Activated naive CD8-positive, alpha-beta T cell treated with anti-CD3 and anti-CD28 coated beads, Interleukin-2, amount 10 ng/mL, durations not matched to agents 7 days and 5 days (primary cell): ENCODE measurements around the gene VIL1. TPM values are rescaled to one million over a fixed set of nuclear protein-coding genes. Genes with fewer than 3 reads are reported as not detected.

Experiments
- ATAC-seq: fragments of 150-1000 bp; cut with Tn5 transposase; one replicate; pipeline ENCODE4 v1.10.0; 2021; ENCODE audit warnings: low read depth, moderate library complexity
- POLR2A ChIA-PET: fragments of 350-600 bp; sonication (Branson Sonifier 250); formaldehyde crosslinking; loops from one replicate; lab custom pipeline; 2021; ENCODE audit warnings: antibody characterized with exemption; lab: Charles Lee
- DNase-seq: peaks from one replicate; pipeline ENCODE4 v3.0.0; 2021
- H3K27ac Mint-ChIP-seq: one replicate; pipeline ENCODE4 v1.8.0; 2022; ENCODE audit warnings: mild to moderate bottlenecking, mixed read lengths
- H3K27me3 Mint-ChIP-seq: one replicate; pipeline ENCODE4 v1.8.0; 2022; ENCODE audit warnings: mild to moderate bottlenecking, moderate library complexity, mixed read lengths
- H3K36me3 Mint-ChIP-seq: one replicate; pipeline ENCODE4 v1.8.0; 2021; ENCODE audit warnings: mild to moderate bottlenecking, mixed read lengths
- H3K4me1 Mint-ChIP-seq: one replicate; pipeline ENCODE4 v1.8.0; 2021; ENCODE audit warnings: mixed read lengths
- H3K4me3 Mint-ChIP-seq: one replicate; pipeline ENCODE4 v1.8.0; 2022; ENCODE audit warnings: mild to moderate bottlenecking, moderate library complexity, mixed read lengths
- H3K9me3 Mint-ChIP-seq: one replicate; pipeline ENCODE4 v1.8.0; 2021; ENCODE audit warnings: mixed read lengths
- total RNA-seq, 2 experiments: library from RNA; stranded (reverse); gene quantifications; one replicate each; pipeline ENCODE4 v1.2.3, GENCODE V29; 2021

Gene VIL1
- not detected for total RNA-seq

DNA sequence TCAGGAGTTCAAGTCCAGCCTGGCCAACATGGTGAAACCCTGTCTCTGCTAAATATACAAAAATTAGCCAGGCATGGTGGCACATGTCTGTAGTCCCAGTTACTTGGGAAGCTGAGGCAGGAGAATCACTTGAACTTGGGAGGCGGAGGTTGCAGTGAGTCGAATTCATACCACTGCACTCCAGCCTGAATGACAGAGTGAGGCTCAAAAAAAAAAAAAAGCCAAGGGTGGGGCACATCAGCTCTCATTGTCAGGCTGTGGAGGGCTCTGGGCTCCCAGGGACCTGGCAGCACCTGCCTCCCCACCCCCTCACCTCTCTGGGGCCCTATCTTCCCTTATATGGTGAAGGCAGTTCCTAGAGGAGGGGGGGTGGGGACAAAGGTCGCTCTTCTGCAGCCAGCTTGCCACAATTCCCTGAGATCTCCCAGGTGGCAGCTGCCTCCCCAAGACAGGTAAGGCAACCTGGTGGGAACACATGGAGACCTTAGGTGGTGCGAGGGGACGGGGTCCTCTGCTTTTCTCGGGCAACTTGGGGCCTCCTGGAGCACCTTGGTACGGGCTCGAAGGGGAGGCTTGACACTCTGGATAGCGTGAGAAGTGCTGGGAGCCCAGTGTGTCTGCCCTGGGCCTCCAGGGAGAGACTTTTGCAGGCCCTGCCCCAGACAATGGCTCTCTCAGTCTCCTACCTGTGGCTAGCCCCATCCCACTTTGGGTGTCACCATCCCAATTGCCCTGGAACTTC lies at the start of gene VIL1:
VIL1 (plus strand) TSS at position 407 of the 742 bp plus-strand sequence. CDS start 4,656 bp downstream, outside the sequence.
- POLR2A ChIA-PET: no interaction called here
- Mint-ChIP-seq H3K4me1 (no peaks in the 10 kb centered on the region), H3K4me3 (no peak within 1 kb of the TSS), H3K36me3 (no peaks in the 10 kb centered on the region), H3K9me3 (no peaks in the 10 kb centered on the region), H3K27ac (no peak within 1 kb of the TSS), H3K27me3 (no peaks in the 10 kb centered on the region)
- DNase-seq (no peak), ATAC-seq (no peak)

DNA sequence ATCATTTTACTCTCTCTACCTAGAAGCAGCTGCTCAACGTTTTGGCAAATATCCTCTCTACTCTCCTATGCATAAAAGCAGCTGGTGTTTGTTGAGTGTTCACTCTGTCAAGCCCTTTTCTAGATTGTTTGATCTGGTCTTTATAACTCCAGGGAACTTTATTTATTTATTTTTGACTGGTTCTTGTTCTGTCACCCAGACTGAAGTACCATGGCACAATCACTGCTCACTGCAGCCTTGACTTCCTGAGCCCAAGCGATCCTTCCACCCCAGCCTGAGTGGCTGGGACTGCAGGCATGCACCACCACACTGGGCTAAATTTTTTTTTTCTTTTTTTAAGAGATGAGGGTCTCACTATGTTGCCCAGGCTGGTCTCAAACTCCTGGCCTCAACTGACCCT lies 49.6 kb upstream of the VIL1 start:
- Mint-ChIP-seq H3K9me3 (no peaks in the 10 kb centered on the region), H3K36me3 (no peaks in the 10 kb centered on the region), H3K4me3 (no peak overlapping the region), H3K4me1 (peaks cover 18% of the 10 kb centered on the region), H3K27me3 (peaks cover 10% of the 10 kb centered on the region), H3K27ac (no peak overlapping the region)
- POLR2A ChIA-PET: no interaction called here
- DNase-seq: no peak
- no peak for ATAC-seq

DNA sequence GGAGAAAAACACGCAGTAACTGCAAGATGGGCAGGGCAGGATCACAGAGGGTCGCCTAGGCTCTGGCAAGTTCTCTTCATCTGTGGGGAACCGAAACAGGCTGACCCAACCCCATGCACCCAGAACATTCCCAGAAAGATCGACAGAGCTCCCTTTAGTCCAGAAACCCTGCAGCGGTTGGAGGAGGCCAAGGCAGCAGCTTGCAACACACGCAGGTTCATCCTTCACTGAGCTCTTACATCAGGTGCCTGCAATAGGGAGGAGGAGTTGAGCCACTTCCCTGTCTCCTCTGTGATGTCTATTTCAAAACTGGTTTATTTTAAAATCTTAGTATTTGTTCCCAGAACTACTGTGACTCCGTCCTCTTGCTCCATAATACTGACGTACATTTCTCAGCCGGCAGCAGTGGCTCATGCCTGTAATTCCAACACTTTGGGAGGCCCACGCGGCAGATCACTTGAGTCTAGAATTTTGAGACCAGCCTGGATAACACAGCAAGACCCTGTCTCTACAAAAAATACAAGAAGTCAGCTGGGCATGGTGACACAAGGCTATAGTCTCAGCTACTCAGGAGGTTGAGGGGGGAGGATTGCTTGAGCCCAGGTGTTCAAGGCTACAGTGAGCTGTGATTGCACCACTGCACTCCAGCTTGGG lies 48.4 kb upstream of the VIL1 start:
- ATAC-seq (no peak), DNase-seq (no peak)
- H3K27ac Mint-ChIP-seq: no peak overlapping the region
- no peaks in the 10 kb centered on the region for H3K9me3 Mint-ChIP-seq
- H3K4me1 Mint-ChIP-seq: peaks cover 16% of the 10 kb centered on the region
- H3K27me3 Mint-ChIP-seq: peaks cover 10% of the 10 kb centered on the region
- H3K4me3 Mint-ChIP-seq: no peak overlapping the region
- POLR2A ChIA-PET: no interaction called here
- H3K36me3 Mint-ChIP-seq: no peaks in the 10 kb centered on the region

DNA sequence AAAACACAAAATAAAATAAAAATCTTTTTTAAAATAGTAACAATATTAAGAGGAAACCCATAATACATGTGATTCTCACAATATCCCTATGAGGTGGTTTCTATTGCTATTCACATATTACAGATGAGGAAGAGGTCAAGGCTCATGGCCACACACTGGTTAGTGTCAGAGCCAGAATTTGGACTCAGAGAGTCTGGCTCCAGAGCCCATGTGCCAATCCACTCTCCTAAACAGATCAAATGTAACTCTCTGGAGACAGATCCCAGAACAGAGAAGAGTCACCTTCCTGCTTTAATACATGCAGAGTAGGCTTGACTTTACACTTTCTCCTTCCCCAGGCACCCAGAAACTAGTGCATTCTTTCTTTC lies 47.0 kb upstream of the VIL1 start:
- H3K27me3 Mint-ChIP-seq: peaks cover 10% of the 10 kb centered on the region
- no peak overlapping the region for H3K4me3 Mint-ChIP-seq
- H3K36me3 Mint-ChIP-seq: no peaks in the 10 kb centered on the region
- POLR2A ChIA-PET: no interaction called here
- ATAC-seq (no peak), DNase-seq (no peak)
- H3K9me3 Mint-ChIP-seq: no peaks in the 10 kb centered on the region
- H3K4me1 Mint-ChIP-seq: peaks cover 8% of the 10 kb centered on the region
- H3K27ac Mint-ChIP-seq: no peak overlapping the region

DNA sequence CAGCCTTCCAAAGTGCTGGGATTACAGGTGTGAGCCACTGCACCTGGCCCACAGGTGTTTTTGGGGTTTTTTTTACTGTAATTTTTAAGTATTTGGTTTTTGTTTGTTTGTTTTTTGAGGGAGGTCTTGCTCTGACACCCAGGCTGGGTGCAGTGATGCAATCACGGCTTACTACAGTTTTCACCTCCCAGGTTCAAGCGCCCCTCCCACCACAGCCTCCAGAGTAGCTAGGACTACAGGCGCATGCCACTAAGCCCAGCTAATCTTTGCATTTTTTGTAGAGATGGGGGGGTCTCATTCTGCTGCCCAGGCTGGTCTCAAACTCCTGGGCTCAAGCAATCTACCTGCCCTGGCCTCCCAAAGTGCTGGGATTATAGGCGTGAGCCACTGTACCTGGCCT lies 44.1 kb upstream of the VIL1 start:
- no peak for DNase-seq
- ATAC-seq: no peak
- H3K36me3 Mint-ChIP-seq: no peaks in the 10 kb centered on the region
- H3K27me3 Mint-ChIP-seq: peaks cover 6% of the 10 kb centered on the region
- POLR2A ChIA-PET: no interaction called here
- H3K4me3 Mint-ChIP-seq: no peak overlapping the region
- no peaks in the 10 kb centered on the region for H3K9me3 Mint-ChIP-seq
- H3K27ac Mint-ChIP-seq: no peak overlapping the region
- no peaks in the 10 kb centered on the region for H3K4me1 Mint-ChIP-seq

DNA sequence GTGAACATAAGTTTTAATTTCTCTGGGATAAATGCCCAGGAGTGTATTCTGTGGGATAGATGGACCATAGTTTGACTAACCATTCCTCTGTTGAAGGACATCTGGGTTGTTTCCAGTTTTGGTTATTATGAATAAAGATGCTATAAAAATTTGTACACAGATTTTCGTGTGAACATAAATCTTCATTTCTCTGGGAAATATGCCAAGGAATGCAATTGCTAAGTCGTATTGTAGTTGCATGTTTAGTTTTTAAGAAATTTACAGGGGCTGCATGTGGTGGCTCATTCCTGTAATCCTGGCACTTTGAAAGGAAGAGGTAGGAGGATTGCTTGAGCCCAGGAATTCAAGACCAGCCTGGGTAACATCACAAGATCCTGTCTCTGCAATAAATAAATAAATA lies 43.7 kb upstream of the VIL1 start:
- Mint-ChIP-seq H3K36me3 (no peaks in the 10 kb centered on the region), H3K4me3 (no peak overlapping the region), H3K4me1 (no peaks in the 10 kb centered on the region), H3K9me3 (no peaks in the 10 kb centered on the region), H3K27me3 (peaks cover 6% of the 10 kb centered on the region), H3K27ac (no peak overlapping the region)
- no peak for DNase-seq
- no peak for ATAC-seq
- POLR2A ChIA-PET: no interaction called here

DNA sequence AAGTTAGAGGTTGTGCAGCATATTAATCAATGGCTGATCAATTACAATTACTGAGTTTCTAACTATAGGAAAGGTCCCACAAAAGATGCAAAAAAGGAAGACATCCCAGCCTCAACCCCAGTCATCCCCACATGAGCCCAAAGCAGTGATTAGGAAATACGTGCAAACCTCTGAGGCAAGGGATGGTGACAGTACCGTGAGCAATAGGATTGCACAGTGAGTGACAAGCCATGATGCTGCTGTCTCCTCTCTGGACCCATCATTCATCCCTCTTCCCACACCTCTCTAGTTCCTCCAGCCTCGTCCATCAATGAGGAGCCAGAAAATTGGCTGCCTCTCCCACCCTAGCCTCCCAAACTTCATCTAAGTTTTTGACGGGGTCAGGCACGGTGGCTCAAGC lies 40.9 kb upstream of the VIL1 start:
- H3K27ac Mint-ChIP-seq: no peak overlapping the region
- H3K4me3 Mint-ChIP-seq: no peak overlapping the region
- H3K36me3 Mint-ChIP-seq: no peaks in the 10 kb centered on the region
- H3K9me3 Mint-ChIP-seq: no peaks in the 10 kb centered on the region
- peaks cover 6% of the 10 kb centered on the region for H3K27me3 Mint-ChIP-seq
- no peaks in the 10 kb centered on the region for H3K4me1 Mint-ChIP-seq
- POLR2A ChIA-PET: no interaction called here
- ATAC-seq (no peak), DNase-seq (no peak)

DNA sequence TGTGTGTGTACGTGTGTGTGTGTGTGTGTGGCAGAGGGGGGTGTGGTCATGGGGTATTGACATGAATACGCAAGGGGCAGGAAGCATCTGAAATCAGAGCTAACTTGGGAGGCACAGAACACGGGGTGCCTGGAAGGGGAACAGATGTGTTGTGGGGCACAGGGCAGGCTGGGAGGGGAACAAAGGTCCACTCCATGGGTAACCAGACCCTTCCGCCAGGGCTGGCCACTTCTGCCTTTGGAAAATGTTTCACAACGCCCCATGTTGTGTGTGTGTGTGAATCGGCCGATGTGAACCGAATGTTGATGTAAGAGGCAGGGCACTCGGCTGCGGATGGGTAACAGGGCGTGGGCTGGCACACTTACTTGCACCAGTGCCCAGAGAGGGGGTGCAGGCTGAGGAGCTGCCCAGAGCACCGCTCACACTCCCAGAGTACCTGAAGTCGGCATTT lies 37.0 kb upstream of the VIL1 start, which contains the start of gene SLC11A1:
SLC11A1 (plus strand) TSS at position 358 of the 451 bp plus-strand sequence. CDS start 96 bp downstream, outside the sequence.
- Mint-ChIP-seq H3K9me3 (no peaks in the 10 kb centered on the region), H3K27ac (no peak within 1 kb of the TSS), H3K4me3 (no peak within 1 kb of the TSS), H3K36me3 (no peaks in the 10 kb centered on the region), H3K27me3 (peaks cover 6% of the 10 kb centered on the region), H3K4me1 (no peaks in the 10 kb centered on the region)
- DNase-seq (no peak), ATAC-seq (no peak)
- POLR2A ChIA-PET: no interaction called here

DNA sequence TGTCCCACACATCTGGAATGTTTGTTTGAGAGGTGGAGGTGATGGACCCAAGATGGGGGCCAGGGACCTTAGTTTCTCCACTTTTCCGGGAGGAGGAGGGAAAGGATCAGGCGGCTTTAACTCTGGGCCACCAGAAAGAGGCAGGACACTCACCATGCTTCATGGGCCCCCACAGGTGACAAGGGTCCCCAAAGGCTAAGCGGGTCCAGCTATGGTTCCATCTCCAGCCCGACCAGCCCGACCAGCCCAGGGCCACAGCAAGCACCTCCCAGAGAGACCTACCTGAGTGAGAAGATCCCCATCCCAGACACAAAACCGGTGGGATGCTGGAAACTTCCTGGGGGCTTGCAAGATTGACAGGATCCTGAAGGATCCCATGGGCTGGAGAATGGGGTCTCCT lies 36.1 kb upstream of the VIL1 start:
- no peaks in the 10 kb centered on the region for H3K9me3 Mint-ChIP-seq
- no peak overlapping the region for H3K27ac Mint-ChIP-seq
- H3K4me1 Mint-ChIP-seq: peaks cover 6% of the 10 kb centered on the region
- POLR2A ChIA-PET: no interaction called here
- DNase-seq: no peak
- no peaks in the 10 kb centered on the region for H3K36me3 Mint-ChIP-seq
- peaks cover 8% of the 10 kb centered on the region for H3K27me3 Mint-ChIP-seq
- no peak overlapping the region for H3K4me3 Mint-ChIP-seq
- ATAC-seq: no peak

DNA sequence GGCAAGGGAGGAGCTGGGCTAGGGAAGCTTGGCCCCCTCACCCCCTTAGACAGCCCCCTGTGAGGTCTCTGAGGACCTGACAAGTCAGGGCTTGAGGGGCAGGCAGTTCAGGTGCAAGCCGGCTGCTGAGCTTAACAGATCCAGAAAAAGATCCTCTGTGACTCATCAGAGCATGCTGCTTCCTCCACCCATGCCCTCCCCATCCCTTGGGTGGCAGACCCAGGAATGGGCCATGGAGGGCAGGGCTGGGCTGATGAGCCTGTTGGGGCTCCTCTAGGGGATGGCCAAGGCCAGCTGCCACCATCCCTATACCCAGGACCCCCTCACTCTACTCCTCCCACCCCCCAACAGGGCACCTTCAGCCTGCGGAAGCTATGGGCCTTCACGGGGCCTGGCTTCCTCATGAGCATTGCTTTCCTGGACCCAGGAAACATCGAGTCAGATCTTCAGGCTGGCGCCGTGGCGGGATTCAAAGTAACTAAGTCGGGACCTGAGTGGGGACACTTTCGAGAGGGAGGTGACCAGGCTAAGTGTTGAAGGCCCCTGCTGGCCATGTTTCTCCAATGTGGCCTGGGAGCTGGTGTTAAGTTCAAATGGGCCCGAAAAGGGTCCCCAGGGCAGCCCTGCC lies 34.9 kb upstream of the VIL1 start:
- no peak overlapping the region for H3K4me3 Mint-ChIP-seq
- POLR2A ChIA-PET: interaction anchor here (0.8 kb wide), 1 partner anchor 97 kb away, joined by 3 read pairs; no protein-coding TSS in a partner anchor

DNA sequence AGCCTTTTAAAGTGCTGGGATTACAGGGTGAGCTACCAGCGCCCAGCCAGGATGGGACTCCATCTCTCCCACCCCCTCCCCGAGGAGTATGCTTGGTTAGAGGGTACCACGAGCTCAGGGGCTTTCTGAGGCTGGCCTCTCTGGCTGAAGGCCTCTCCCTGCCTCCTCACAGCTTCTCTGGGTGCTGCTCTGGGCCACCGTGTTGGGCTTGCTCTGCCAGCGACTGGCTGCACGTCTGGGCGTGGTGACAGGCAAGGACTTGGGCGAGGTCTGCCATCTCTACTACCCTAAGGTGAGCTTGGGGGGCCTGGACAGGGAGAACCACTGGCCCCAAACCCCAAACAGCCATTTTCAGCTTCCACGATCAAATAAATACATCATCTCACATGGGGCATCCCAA lies 33.9 kb upstream of the VIL1 start:
- no peaks in the 10 kb centered on the region for H3K9me3 Mint-ChIP-seq
- POLR2A ChIA-PET: no interaction called here

More for the DNA sequence above, 34.9 kb upstream of the VIL1 start:
- H3K9me3 Mint-ChIP-seq: no peaks in the 10 kb centered on the region
- DNase-seq (no peak), ATAC-seq (no peak)
- no peak overlapping the region for H3K27ac Mint-ChIP-seq
- H3K36me3 Mint-ChIP-seq: no peaks in the 10 kb centered on the region
- peaks cover 6% of the 10 kb centered on the region for H3K27me3 Mint-ChIP-seq
- H3K4me1 Mint-ChIP-seq: peaks cover 6% of the 10 kb centered on the region

DNA sequence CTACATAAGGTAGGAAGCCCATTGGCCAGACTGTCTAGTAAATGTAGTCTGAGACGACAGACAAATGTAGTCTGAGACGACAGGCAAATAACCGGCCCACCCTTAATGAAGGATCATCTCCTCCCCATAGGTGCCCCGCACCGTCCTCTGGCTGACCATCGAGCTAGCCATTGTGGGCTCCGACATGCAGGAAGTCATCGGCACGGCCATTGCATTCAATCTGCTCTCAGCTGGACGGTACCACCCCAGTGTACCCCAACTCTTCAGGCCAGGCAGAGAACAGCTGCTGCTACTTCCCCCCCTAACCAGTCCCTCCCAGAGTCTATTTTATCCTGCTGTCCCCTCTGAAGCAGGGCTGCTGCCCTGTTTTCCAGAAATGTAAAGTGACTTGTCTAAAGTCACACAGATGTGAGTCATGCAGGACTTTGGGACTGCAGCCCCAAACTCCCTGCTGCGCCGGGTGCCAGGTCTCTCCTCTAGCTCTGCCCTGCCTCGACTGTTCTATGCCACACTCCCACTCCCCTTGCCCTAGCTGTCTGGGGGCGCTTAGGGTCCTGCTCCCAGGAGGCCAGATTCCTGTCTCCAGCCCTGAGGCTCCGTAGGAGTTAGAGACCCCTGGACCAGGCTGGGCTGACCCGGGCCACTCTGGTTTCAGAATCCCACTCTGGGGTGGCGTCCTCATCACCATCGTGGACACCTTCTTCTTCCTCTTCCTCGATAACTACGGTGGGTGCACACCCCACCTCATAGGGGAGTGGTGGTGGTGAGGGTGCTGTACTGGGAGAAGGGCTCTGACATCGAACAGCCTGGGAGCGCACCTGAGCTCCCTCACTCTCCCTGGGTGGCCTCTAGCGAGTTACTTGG lies 32.2 kb upstream of the VIL1 start:
- DNase-seq (no peak), ATAC-seq (no peak)
- Mint-ChIP-seq H3K4me1 (peaks cover 6% of the 10 kb centered on the region), H3K9me3 (no peaks in the 10 kb centered on the region), H3K27me3 (peaks cover 2% of the 10 kb centered on the region), H3K4me3 (no peak overlapping the region), H3K27ac (no peak overlapping the region), H3K36me3 (no peaks in the 10 kb centered on the region)
- POLR2A ChIA-PET: no interaction called here

More for the DNA sequence above, 33.9 kb upstream of the VIL1 start:
- Mint-ChIP-seq H3K36me3 (no peaks in the 10 kb centered on the region), H3K27ac (no peak overlapping the region), H3K4me1 (peaks cover 6% of the 10 kb centered on the region), H3K27me3 (peaks cover 4% of the 10 kb centered on the region), H3K4me3 (no peak overlapping the region)
- DNase-seq (no peak), ATAC-seq (no peak)
